Liver (tissue), 9 donors: ENCODE results near the gene TJP3. TPM values are rescaled to one million over a fixed set of nuclear protein-coding genes. Genes with fewer than 3 reads are reported as not detected.

Source experiments
- DNase-seq: peaks from one replicate; pipeline ENCODE4 v3.0.0-alpha.2; 2017; ENCODE audit warnings: low spot score
- H3K27ac ChIP-seq, 2 donors: one replicate each; pipeline ENCODE4 v1.7.0; 2013; ENCODE audit warnings: inconsistent platforms in 2 of 2, low read length in 2 of 2, control low read depth in 1 of 2, low read depth in 1 of 2, mild to moderate bottlenecking in 1 of 2
- H3K27me3 ChIP-seq, 4 donors: one replicate each; pipeline versions ENCODE4 v1.6.1 to v1.7.0; 2013; ENCODE audit warnings: low read length in 3 of 4, inconsistent platforms in 1 of 4, mild to moderate bottlenecking in 1 of 4, moderate library complexity in 1 of 4; ENCODE audit not compliant: control insufficient read depth in 4 of 4, insufficient read depth in 4 of 4
- H3K36me3 ChIP-seq, 4 donors: one replicate each; pipeline versions ENCODE4 v1.6.1 to v1.7.0; 2013; ENCODE audit warnings: low read length in 3 of 4, mild to moderate bottlenecking in 3 of 4, low read depth in 1 of 4, moderate library complexity in 1 of 4; ENCODE audit not compliant: control insufficient read depth in 4 of 4, insufficient read depth in 3 of 4
- H3K4me1 ChIP-seq, 4 donors: one replicate each; pipeline versions ENCODE4 v1.6.1 to v1.7.0; 2013; ENCODE audit warnings: low read length in 3 of 4, mild to moderate bottlenecking in 3 of 4, moderate library complexity in 1 of 4; ENCODE audit not compliant: control insufficient read depth in 4 of 4, insufficient read depth in 4 of 4
- H3K4me3 ChIP-seq, 3 donors: one replicate each; pipeline versions ENCODE4 v1.6.1 to v1.7.0; 2013; ENCODE audit warnings: low read length in 3 of 3, control low read depth in 1 of 3, low read depth in 1 of 3, mild to moderate bottlenecking in 1 of 3
- H3K9ac ChIP-seq, 2 donors: one replicate each; pipeline ENCODE4 v1.7.0; 2013; ENCODE audit warnings: low read length in 2 of 2, mild to moderate bottlenecking in 2 of 2, moderate library complexity in 2 of 2, control low read depth in 1 of 2, low read depth in 1 of 2
- H3K9me3 ChIP-seq, 4 donors: one replicate each; pipeline versions ENCODE4 v1.6.1 to v1.7.0; 2013; ENCODE audit warnings: low read length in 3 of 4; ENCODE audit not compliant: control insufficient read depth in 4 of 4
- EGR1 ChIP-seq, 2 donors: IDR thresholded peaks; 2 replicates each; pipeline ENCODE4 v1.6.1; 2016 to 2018; ENCODE audit warnings: antibody characterized with exemption in 2 of 2, low read depth in 2 of 2
- FOXA1 ChIP-seq: IDR thresholded peaks from 2 replicates; pipeline ENCODE4 v1.6.1; 2016; ENCODE audit warnings: antibody characterized with exemption
- FOXA2 ChIP-seq: IDR thresholded peaks from 2 replicates; pipeline ENCODE4 v1.6.1; 2016; ENCODE audit warnings: antibody characterized with exemption
- GABPA ChIP-seq, 2 donors: IDR thresholded peaks in 1 of 2; conservative IDR thresholded peaks in 1 of 2; 2 replicates each; pipeline ENCODE4 v1.6.1; 2016; ENCODE audit warnings: antibody characterized with exemption in 2 of 2, mild to moderate bottlenecking in 1 of 2, moderate library complexity in 1 of 2
- HNF4A ChIP-seq, 2 donors: conservative IDR thresholded peaks; 2 replicates each; pipeline ENCODE4 v1.6.1; 2016; ENCODE audit warnings: antibody characterized with exemption in 2 of 2, mild to moderate bottlenecking in 2 of 2
- HNF4G ChIP-seq: IDR thresholded peaks from 2 replicates; pipeline ENCODE4 v1.6.1; 2016; ENCODE audit warnings: antibody characterized with exemption
- MAX ChIP-seq: IDR thresholded peaks from 2 replicates; pipeline ENCODE4 v1.6.1; 2016; ENCODE audit warnings: antibody characterized with exemption
- NR2F2 ChIP-seq: IDR thresholded peaks from 2 replicates; pipeline ENCODE4 v1.6.1; 2016; ENCODE audit warnings: antibody characterized with exemption
- RAD21 ChIP-seq, 2 donors: IDR thresholded peaks; 2 replicates each; pipeline ENCODE4 v1.6.1; 2016; ENCODE audit warnings: antibody characterized with exemption in 2 of 2, mild to moderate bottlenecking in 2 of 2
- REST ChIP-seq: IDR thresholded peaks from 2 replicates; pipeline ENCODE4 v1.6.1; 2016; ENCODE audit warnings: antibody characterized with exemption, mild to moderate bottlenecking
- RXRA ChIP-seq, 2 donors: IDR thresholded peaks; 2 replicates each; pipeline ENCODE4 v1.6.1; 2017 to 2018; ENCODE audit warnings: antibody characterized with exemption in 2 of 2, mild to moderate bottlenecking in 1 of 2
- SP1 ChIP-seq: IDR thresholded peaks from 2 replicates; pipeline ENCODE4 v1.6.1; 2018; ENCODE audit warnings: antibody characterized with exemption, mild to moderate bottlenecking
- TAF1 ChIP-seq: conservative IDR thresholded peaks from 2 replicates; pipeline ENCODE4 v1.6.1; 2016; ENCODE audit warnings: antibody characterized with exemption, mild to moderate bottlenecking
- YY1 ChIP-seq: IDR thresholded peaks from 2 replicates; pipeline ENCODE4 v1.6.1; 2016; ENCODE audit warnings: antibody characterized with exemption, mild to moderate bottlenecking
- WGBS: extraction: QIAGEN DNeasy Blood & Tissue Kit; methylation state at CpG from one replicate; pipeline ENCODE4 v1.1.7; 2013; 5-methylcytosine and 5-hydroxymethylcytosine counted together
- polyA plus RNA-seq, 2 donors: library from polyadenylated mRNA; stranded (reverse) in 1 of 2; unstranded in 1 of 2; fragments of 200-250 nt in 1 of 2; fragments of >200 nt in 1 of 2; fragmentation: Nextera tagmentation in 1 of 2; extraction: Ambion mirVana in 1 of 2; gene quantifications; one replicate each; pipeline versions ENCODE4 v1.2.1 to v1.2.3, GENCODE V29; 2013 to 2015
- total RNA-seq, 2 donors: library from RNA; depleted of rRNA; stranded (reverse); fragments of >200 nt; gene quantifications; one replicate each; pipeline ENCODE4 v1.2.3, GENCODE V29; 2014
- TF ChIP-seq, protein P1 (sequence below): IDR thresholded peaks from 2 replicates; pipeline ENCODE4 v1.6.1; 2016; ENCODE audit warnings: antibody characterized with exemption
- TF ChIP-seq, protein P2 (sequence below): fragments of 150-350 bp; IDR thresholded peaks from 2 replicates; pipeline ENCODE4 v1.5.1; 2017; ENCODE audit warnings: improper control_type of control experiment, low read depth, low read length; ENCODE audit not compliant: missing input control
- TF ChIP-seq, protein P3 (sequence below): IDR thresholded peaks from 2 replicates; pipeline ENCODE4 v1.6.1; 2016; ENCODE audit warnings: antibody characterized with exemption
- donor health status: healthy.
- donor health status: healthy.
- donor health status: healthy.
- donor health status: healthy.
- donor health status: healthy.

TJP3 gene
- total and polyA plus RNA-seq, 4 donors, result 6.0 to 9.8 (median 6.7) TPM

GRCh38 chr19:3683405-3684053 is 24.7 kb upstream of the TJP3 start:
- TF ChIP-seq, protein P1, sequence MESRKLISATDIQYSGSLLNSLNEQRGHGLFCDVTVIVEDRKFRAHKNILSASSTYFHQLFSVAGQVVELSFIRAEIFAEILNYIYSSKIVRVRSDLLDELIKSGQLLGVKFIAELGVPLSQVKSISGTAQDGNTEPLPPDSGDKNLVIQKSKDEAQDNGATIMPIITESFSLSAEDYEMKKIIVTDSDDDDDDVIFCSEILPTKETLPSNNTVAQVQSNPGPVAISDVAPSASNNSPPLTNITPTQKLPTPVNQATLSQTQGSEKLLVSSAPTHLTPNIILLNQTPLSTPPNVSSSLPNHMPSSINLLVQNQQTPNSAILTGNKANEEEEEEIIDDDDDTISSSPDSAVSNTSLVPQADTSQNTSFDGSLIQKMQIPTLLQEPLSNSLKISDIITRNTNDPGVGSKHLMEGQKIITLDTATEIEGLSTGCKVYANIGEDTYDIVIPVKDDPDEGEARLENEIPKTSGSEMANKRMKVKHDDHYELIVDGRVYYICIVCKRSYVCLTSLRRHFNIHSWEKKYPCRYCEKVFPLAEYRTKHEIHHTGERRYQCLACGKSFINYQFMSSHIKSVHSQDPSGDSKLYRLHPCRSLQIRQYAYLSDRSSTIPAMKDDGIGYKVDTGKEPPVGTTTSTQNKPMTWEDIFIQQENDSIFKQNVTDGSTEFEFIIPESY, result no peak
- TF ChIP-seq NR2F2, result peak; percentile 84
- TF ChIP-seq, protein P2, sequence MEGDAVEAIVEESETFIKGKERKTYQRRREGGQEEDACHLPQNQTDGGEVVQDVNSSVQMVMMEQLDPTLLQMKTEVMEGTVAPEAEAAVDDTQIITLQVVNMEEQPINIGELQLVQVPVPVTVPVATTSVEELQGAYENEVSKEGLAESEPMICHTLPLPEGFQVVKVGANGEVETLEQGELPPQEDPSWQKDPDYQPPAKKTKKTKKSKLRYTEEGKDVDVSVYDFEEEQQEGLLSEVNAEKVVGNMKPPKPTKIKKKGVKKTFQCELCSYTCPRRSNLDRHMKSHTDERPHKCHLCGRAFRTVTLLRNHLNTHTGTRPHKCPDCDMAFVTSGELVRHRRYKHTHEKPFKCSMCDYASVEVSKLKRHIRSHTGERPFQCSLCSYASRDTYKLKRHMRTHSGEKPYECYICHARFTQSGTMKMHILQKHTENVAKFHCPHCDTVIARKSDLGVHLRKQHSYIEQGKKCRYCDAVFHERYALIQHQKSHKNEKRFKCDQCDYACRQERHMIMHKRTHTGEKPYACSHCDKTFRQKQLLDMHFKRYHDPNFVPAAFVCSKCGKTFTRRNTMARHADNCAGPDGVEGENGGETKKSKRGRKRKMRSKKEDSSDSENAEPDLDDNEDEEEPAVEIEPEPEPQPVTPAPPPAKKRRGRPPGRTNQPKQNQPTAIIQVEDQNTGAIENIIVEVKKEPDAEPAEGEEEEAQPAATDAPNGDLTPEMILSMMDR, result no peak
- TF ChIP-seq, protein P3, sequence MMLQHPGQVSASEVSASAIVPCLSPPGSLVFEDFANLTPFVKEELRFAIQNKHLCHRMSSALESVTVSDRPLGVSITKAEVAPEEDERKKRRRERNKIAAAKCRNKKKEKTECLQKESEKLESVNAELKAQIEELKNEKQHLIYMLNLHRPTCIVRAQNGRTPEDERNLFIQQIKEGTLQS, result no peak
- no peak for TF ChIP-seq SP1
- no peak for TF ChIP-seq MAX
- TF ChIP-seq FOXA2, result no peak
- Histone ChIP-seq H3K27ac (peak overlapping the region in 1 of 2 donors; percentile 7), H3K9me3 (peaks cover 0 to 3% (median 0%) of the 10 kb centered on the region in 4 donors), H3K27me3 (no peaks in the 10 kb centered on the region), H3K4me1 (peaks cover 4 to 15% (median 8%) of the 10 kb centered on the region in 4 donors), H3K36me3 (peaks cover 0 to 2% (median under 1%) of the 10 kb centered on the region in 4 donors), H3K9ac (no peak overlapping the region), H3K4me3 (no peak overlapping the region)
- 76% methylated on average over 26 of the region's 26 CpGs for WGBS
- DNase-seq, result no peak

DNA sequence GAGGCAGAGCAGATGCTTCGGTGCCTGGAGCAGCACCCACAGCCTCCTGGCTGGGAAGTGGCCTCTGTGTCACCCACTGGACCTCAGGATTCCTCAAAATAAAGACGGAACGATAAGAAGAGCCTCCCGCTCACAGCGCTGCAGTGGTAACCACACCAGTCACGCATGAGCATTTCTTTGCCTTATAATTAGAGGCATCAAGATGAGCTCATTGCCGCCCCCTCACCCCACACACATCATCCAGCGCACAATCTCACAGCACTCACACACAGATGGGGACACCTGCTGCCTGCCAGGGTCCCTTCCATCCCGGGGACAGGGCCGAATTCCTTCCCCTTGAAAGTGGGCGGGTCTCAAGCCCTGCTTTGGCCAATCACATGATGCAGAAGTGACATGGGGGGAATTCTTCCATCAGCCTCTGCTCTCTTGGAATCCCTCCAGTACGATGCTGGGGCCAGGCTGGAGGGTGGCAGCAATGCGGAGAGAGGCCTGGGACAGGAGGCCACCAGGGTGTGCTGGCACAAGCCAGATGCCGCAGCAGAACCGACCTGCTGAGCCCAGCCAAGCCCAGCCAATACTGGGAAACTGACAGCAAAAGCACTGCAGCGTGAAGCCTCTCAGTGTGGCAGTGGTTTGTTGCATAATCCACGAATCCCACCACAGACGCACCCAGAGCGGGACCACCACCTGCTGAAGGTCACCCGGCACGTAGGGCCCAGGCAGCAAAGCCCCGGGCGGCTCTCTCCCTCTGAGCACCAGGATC is 23.9 kb upstream of the TJP3 start:
- Histone ChIP-seq H3K36me3 (peaks cover 0 to 2% (median under 1%) of the 10 kb centered on the region in 4 donors), H3K9me3 (peaks cover 0 to 3% (median 0%) of the 10 kb centered on the region in 4 donors), H3K4me3 (no peak overlapping the region), H3K9ac (no peak overlapping the region), H3K4me1 (peaks cover 4 to 15% (median 8%) of the 10 kb centered on the region in 4 donors), H3K27ac (no peak overlapping the region), H3K27me3 (no peaks in the 10 kb centered on the region)
- DNase-seq, result no peak
- 91% methylated on average over 23 of the region's 23 CpGs for WGBS
- TF ChIP-seq GABPA (IDR thresholded peaks at IDR 0.05 in 1 of 2, conservative IDR thresholded peaks at IDR 0.05 in 1 of 2) (no peak), REST (no peak), RXRA (IDR thresholded peaks at IDR 0.05) (no peak), HNF4G (no peak), RAD21 (IDR thresholded peaks at IDR 0.05) (no peak), YY1 (no peak), TAF1 (no peak), HNF4A (conservative IDR thresholded peaks at IDR 0.05) (no peak), NR2F2 (no peak), EGR1 (IDR thresholded peaks at IDR 0.05; ENCODE audit: low read depth in 2 of 2) (no peak), FOXA1 (no peak)
- TF ChIP-seq, protein P3, result no peak
- TF ChIP-seq, protein P1, result no peak
- TF ChIP-seq, protein P2, result no peak
